ENCODE results near the gene ZBTB17. TPM values are rescaled to one million over a fixed set of nuclear protein-coding genes. Genes with fewer than 3 reads are reported as not detected.

ZBTB17 gene
- total and polyA plus RNA-seq, 2 donors = 30.7 to 81.3 TPM

DNA sequence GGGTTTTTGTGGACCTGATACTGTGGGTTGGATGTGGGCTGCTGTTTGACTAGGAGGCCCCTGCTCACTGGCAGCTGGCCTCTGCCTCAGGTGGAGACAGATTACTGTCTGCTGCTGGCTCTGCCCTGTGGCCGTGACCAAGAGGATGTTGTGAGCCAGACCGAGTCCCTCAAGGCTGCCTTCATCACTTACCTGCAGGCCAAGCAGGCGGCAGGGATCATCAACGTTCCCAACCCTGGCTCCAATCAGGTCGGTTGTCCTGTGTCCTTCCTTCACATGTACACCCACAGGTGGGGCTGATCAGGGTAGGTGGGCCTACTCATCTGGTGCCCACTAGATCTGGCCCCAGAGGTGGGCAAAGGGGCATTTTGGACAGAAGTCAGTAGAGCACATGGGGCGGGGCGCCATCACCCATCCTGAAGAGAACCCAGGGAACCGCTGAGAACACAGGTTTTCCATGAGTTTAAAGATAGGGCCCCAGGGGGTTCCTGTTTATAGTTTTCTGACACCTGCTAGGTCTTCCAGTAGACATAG is 37.2 kb downstream of the ZBTB17 start:
- H3K36me3 ChIP-seq (ENCODE audit: control insufficient read depth in 2 of 2, insufficient read depth in 2 of 2, low read length in 1 of 2) = peaks cover 93 to 95% of the 10 kb centered on the region in 2 donors
- no peak for DNase-seq (ENCODE audit: low read depth in 6 of 9, low spot score in 9 of 9)
- no peaks in the 10 kb centered on the region for H3K4me1 ChIP-seq (ENCODE audit: control insufficient read depth in 2 of 2, insufficient read depth in 2 of 2, low read length in 2 of 2)
- no peaks in the 10 kb centered on the region for H3K27me3 ChIP-seq (ENCODE audit: control insufficient read depth in 2 of 2, insufficient read depth in 1 of 2, low read length in 1 of 2)
- no peaks in the 10 kb centered on the region for H3K9me3 ChIP-seq (ENCODE audit: control insufficient read depth in 2 of 2, insufficient read depth in 1 of 2, low read length in 1 of 2)
- no peak overlapping the region for H3K4me3 ChIP-seq (ENCODE audit: low read length in 2 of 2)
- H3K27ac ChIP-seq (ENCODE audit: low read depth in 1 of 2, low read length in 1 of 2) = no peak overlapping the region
- WGBS = 97% methylated on average over 8 of the region's 8 CpGs

- H3K36me3 ChIP-seq (ENCODE audit: control insufficient read depth in 2 of 2, insufficient read depth in 2 of 2, low read length in 1 of 2) = peaks cover 93 to 95% of the 10 kb centered on the region in 2 donors
- no peaks in the 10 kb centered on the region for H3K9me3 ChIP-seq (ENCODE audit: control insufficient read depth in 2 of 2, insufficient read depth in 1 of 2, low read length in 1 of 2)
- no peak for DNase-seq (ENCODE audit: low read depth in 6 of 9, low spot score in 9 of 9)
- H3K27ac ChIP-seq (ENCODE audit: low read depth in 1 of 2, low read length in 1 of 2) = no peak overlapping the region
- H3K4me1 ChIP-seq (ENCODE audit: control insufficient read depth in 2 of 2, insufficient read depth in 2 of 2, low read length in 2 of 2) = no peaks in the 10 kb centered on the region
- 90% methylated on average over 14 of the region's 14 CpGs for WGBS
- no peaks in the 10 kb centered on the region for H3K27me3 ChIP-seq (ENCODE audit: control insufficient read depth in 2 of 2, insufficient read depth in 1 of 2, low read length in 1 of 2)
- no peak overlapping the region for H3K4me3 ChIP-seq (ENCODE audit: low read length in 2 of 2)
These were observed 38.2 kb downstream of the ZBTB17 start for GRCh38 chr1:15937706-15938168.

GRCh38 chr1:15937146-15937545 is 38.8 kb downstream of the ZBTB17 start:
- Histone ChIP-seq H3K27me3 (ENCODE audit: control insufficient read depth in 2 of 2, insufficient read depth in 1 of 2, low read length in 1 of 2) (no peaks in the 10 kb centered on the region), H3K4me1 (ENCODE audit: control insufficient read depth in 2 of 2, insufficient read depth in 2 of 2, low read length in 2 of 2) (no peaks in the 10 kb centered on the region), H3K27ac (ENCODE audit: low read depth in 1 of 2, low read length in 1 of 2) (no peak overlapping the region), H3K9me3 (ENCODE audit: control insufficient read depth in 2 of 2, insufficient read depth in 1 of 2, low read length in 1 of 2) (no peaks in the 10 kb centered on the region), H3K36me3 (ENCODE audit: control insufficient read depth in 2 of 2, insufficient read depth in 2 of 2, low read length in 1 of 2) (peaks cover 93 to 95% of the 10 kb centered on the region in 2 donors), H3K4me3 (ENCODE audit: low read length in 2 of 2) (no peak overlapping the region)
- DNase-seq (ENCODE audit: low read depth in 6 of 9, low spot score in 9 of 9) = no peak
- WGBS = 97% methylated on average over 7 of the region's 7 CpGs

- Histone ChIP-seq H3K36me3 (ENCODE audit: control insufficient read depth in 2 of 2, insufficient read depth in 2 of 2, low read length in 1 of 2) (peaks cover 93 to 97% of the 10 kb centered on the region in 2 donors), H3K27me3 (ENCODE audit: control insufficient read depth in 2 of 2, insufficient read depth in 1 of 2, low read length in 1 of 2) (no peaks in the 10 kb centered on the region), H3K9me3 (ENCODE audit: control insufficient read depth in 2 of 2, insufficient read depth in 1 of 2, low read length in 1 of 2) (no peaks in the 10 kb centered on the region), H3K4me1 (ENCODE audit: control insufficient read depth in 2 of 2, insufficient read depth in 2 of 2, low read length in 2 of 2) (no peaks in the 10 kb centered on the region), H3K4me3 (ENCODE audit: low read length in 2 of 2) (no peak overlapping the region), H3K27ac (ENCODE audit: low read depth in 1 of 2, low read length in 1 of 2) (no peak overlapping the region)
- DNase-seq (ENCODE audit: low read depth in 6 of 9, low spot score in 9 of 9) = no peak
- 98% methylated on average over 10 of the region's 10 CpGs for WGBS
These were observed 39.9 kb downstream of the ZBTB17 start for GRCh38 chr1:15936025-15936424.

- Histone ChIP-seq H3K27ac (ENCODE audit: low read depth in 1 of 2, low read length in 1 of 2) (no peak overlapping the region), H3K9me3 (ENCODE audit: control insufficient read depth in 2 of 2, insufficient read depth in 1 of 2, low read length in 1 of 2) (no peaks in the 10 kb centered on the region), H3K36me3 (ENCODE audit: control insufficient read depth in 2 of 2, insufficient read depth in 2 of 2, low read length in 1 of 2) (peaks cover 91 to 97% of the 10 kb centered on the region in 2 donors), H3K4me3 (ENCODE audit: low read length in 2 of 2) (no peak overlapping the region), H3K4me1 (ENCODE audit: control insufficient read depth in 2 of 2, insufficient read depth in 2 of 2, low read length in 2 of 2) (no peaks in the 10 kb centered on the region), H3K27me3 (ENCODE audit: control insufficient read depth in 2 of 2, insufficient read depth in 1 of 2, low read length in 1 of 2) (no peaks in the 10 kb centered on the region)
- 98% methylated on average over 29 of the region's 29 CpGs for WGBS
- DNase-seq (ENCODE audit: low read depth in 6 of 9, low spot score in 9 of 9) = no peak
These were observed 40.6 kb downstream of the ZBTB17 start for GRCh38 chr1:15935056-15935950.

- peaks cover 93 to 98% of the 10 kb centered on the region in 2 donors for H3K36me3 ChIP-seq (ENCODE audit: control insufficient read depth in 2 of 2, insufficient read depth in 2 of 2, low read length in 1 of 2)
- no peaks in the 10 kb centered on the region for H3K4me1 ChIP-seq (ENCODE audit: control insufficient read depth in 2 of 2, insufficient read depth in 2 of 2, low read length in 2 of 2)
- H3K9me3 ChIP-seq (ENCODE audit: control insufficient read depth in 2 of 2, insufficient read depth in 1 of 2, low read length in 1 of 2) = no peaks in the 10 kb centered on the region
- H3K4me3 ChIP-seq (ENCODE audit: low read length in 2 of 2) = no peak overlapping the region
- no peak overlapping the region for H3K27ac ChIP-seq (ENCODE audit: low read depth in 1 of 2, low read length in 1 of 2)
- H3K27me3 ChIP-seq (ENCODE audit: control insufficient read depth in 2 of 2, insufficient read depth in 1 of 2, low read length in 1 of 2) = no peaks in the 10 kb centered on the region
- 97% methylated on average over 42 of the region's 42 CpGs for WGBS
- DNase-seq (ENCODE audit: low read depth in 6 of 9, low spot score in 9 of 9) = no peak
These were observed 41.5 kb downstream of the ZBTB17 start for GRCh38 chr1:15934211-15935055.

DNA sequence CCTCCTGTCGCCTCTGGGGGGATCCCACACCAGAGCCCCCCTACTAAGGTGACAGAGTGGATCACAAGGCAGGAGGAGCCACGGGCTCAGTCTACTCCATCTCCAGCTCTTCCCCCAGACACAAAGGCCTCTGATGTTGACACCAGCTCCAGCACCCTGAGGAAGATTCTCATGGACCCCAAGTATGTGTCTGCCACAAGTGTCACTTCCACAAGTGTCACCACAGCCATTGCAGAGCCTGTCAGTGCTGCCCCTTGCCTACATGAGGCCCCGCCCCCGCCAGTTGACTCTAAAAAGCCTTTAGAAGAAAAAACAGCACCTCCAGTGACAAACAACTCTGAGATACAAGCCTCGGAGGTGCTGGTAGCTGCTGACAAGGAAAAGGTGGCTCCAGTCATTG is 42.2 kb downstream of the ZBTB17 start:
- no peak overlapping the region for H3K27ac ChIP-seq (ENCODE audit: low read depth in 1 of 2, low read length in 1 of 2)
- DNase-seq (ENCODE audit: low read depth in 6 of 9, low spot score in 9 of 9) = no peak
- 99% methylated on average over 5 of the region's 5 CpGs for WGBS

GRCh38 chr1:15932612-15933011 is 43.3 kb downstream of the ZBTB17 start:
- H3K9me3 ChIP-seq (ENCODE audit: control insufficient read depth in 2 of 2, insufficient read depth in 1 of 2, low read length in 1 of 2) = no peaks in the 10 kb centered on the region
- peaks cover 91 to 95% of the 10 kb centered on the region in 2 donors for H3K36me3 ChIP-seq (ENCODE audit: control insufficient read depth in 2 of 2, insufficient read depth in 2 of 2, low read length in 1 of 2)
- 98% methylated on average over 9 of the region's 9 CpGs for WGBS
- H3K4me1 ChIP-seq (ENCODE audit: control insufficient read depth in 2 of 2, insufficient read depth in 2 of 2, low read length in 2 of 2) = no peaks in the 10 kb centered on the region
- no peaks in the 10 kb centered on the region for H3K27me3 ChIP-seq (ENCODE audit: control insufficient read depth in 2 of 2, insufficient read depth in 1 of 2, low read length in 1 of 2)
- no peak overlapping the region for H3K27ac ChIP-seq (ENCODE audit: low read depth in 1 of 2, low read length in 1 of 2)
- no peak for DNase-seq (ENCODE audit: low read depth in 6 of 9, low spot score in 9 of 9)
- no peak overlapping the region for H3K4me3 ChIP-seq (ENCODE audit: low read length in 2 of 2)

More for the DNA sequence above, 42.2 kb downstream of the ZBTB17 start:
- Histone ChIP-seq H3K4me3 (ENCODE audit: low read length in 2 of 2) (no peak overlapping the region), H3K27me3 (ENCODE audit: control insufficient read depth in 2 of 2, insufficient read depth in 1 of 2, low read length in 1 of 2) (no peaks in the 10 kb centered on the region), H3K36me3 (ENCODE audit: control insufficient read depth in 2 of 2, insufficient read depth in 2 of 2, low read length in 1 of 2) (peaks cover 93 to 98% of the 10 kb centered on the region in 2 donors), H3K9me3 (ENCODE audit: control insufficient read depth in 2 of 2, insufficient read depth in 1 of 2, low read length in 1 of 2) (no peaks in the 10 kb centered on the region), H3K4me1 (ENCODE audit: control insufficient read depth in 2 of 2, insufficient read depth in 2 of 2, low read length in 2 of 2) (no peaks in the 10 kb centered on the region)
